Central memory CD4-positive, alpha-beta T cell (primary cell): ENCODE results near the gene NLRC5.
"Not testable (repeated sequence)": the region's sequence is repeated elsewhere in the genome, so short reads cannot be mapped to it uniquely, and the experiment has no call there.

Source experiments
- DNase-seq: peaks from one replicate; pipeline ENCODE4 v3.0.0; 2022

NLRC5 gene

GRCh38 chr16:57084257-57084770 lies 95.0 kb downstream of the NLRC5 start:
- DNase-seq, result peak; percentile 78

GRCh38 chr16:57084996-57085395 lies 95.6 kb downstream of the NLRC5 start:
- no peak for DNase-seq

GRCh38 chr16:57087003-57087402 lies 97.6 kb downstream of the NLRC5 start:
- no peak for DNase-seq

- DNase-seq, result no peak
Observed at GRCh38 chr16:57089406-57089805, 100.0 kb downstream of the NLRC5 start.

- no peak for DNase-seq
Observed at GRCh38 chr16:57091200-57091974, 102.0 kb downstream of the NLRC5 start.

GRCh38 chr16:57091975-57092785 lies 102.8 kb downstream of the NLRC5 start, which contains the start of gene CPNE2:
Gene CPNE2, plus strand, starts transcription at chr16:57092583. Its CDS starts 18,160 bp downstream, at chr16:57110743.
- DNase-seq, result peak; percentile 8

GRCh38 chr16:57092786-57093411 lies 103.5 kb downstream of the NLRC5 start:
- peak; percentile 28 for DNase-seq

- DNase-seq, result no peak
Observed at GRCh38 chr16:57093666-57094564, 104.6 kb downstream of the NLRC5 start.

GRCh38 chr16:57094911-57095310 lies 105.6 kb downstream of the NLRC5 start:
- DNase-seq, result no peak

GRCh38 chr16:57096192-57096591 lies 106.8 kb downstream of the NLRC5 start:
- no peak for DNase-seq

GRCh38 chr16:57096793-57097192 lies 107.4 kb downstream of the NLRC5 start:
- no peak for DNase-seq

GRCh38 chr16:57098188-57098841 lies 109.0 kb downstream of the NLRC5 start:
- no peak for DNase-seq

- not testable (repeated sequence) for DNase-seq
Observed at GRCh38 chr16:57099965-57100364, 110.6 kb downstream of the NLRC5 start.

- no peak for DNase-seq
Observed at GRCh38 chr16:57100445-57100844, 111.1 kb downstream of the NLRC5 start.

GRCh38 chr16:57102888-57103851 lies 113.8 kb downstream of the NLRC5 start:
- DNase-seq, result no peak

GRCh38 chr16:57104706-57105105 lies 115.3 kb downstream of the NLRC5 start:
- DNase-seq, result no peak

GRCh38 chr16:57105184-57105583 lies 115.8 kb downstream of the NLRC5 start:
- DNase-seq, result no peak

- DNase-seq, result no peak
Observed at GRCh38 chr16:57106767-57107166, 117.4 kb downstream of the NLRC5 start.

GRCh38 chr16:57107321-57107922 lies 118.1 kb downstream of the NLRC5 start:
- DNase-seq, result no peak

- no peak for DNase-seq
Observed at GRCh38 chr16:57108432-57108831, 119.1 kb downstream of the NLRC5 start.
